Measurements from ENCODE around the gene SYT2. TPM values are rescaled to one million over a fixed set of nuclear protein-coding genes. Genes with fewer than 3 reads are reported as not detected.

SYT2 gene
- total and polyA plus RNA-seq, 8 donors = 1.1 to 5.4 (median 2.5) TPM; not detected in 1

DNA sequence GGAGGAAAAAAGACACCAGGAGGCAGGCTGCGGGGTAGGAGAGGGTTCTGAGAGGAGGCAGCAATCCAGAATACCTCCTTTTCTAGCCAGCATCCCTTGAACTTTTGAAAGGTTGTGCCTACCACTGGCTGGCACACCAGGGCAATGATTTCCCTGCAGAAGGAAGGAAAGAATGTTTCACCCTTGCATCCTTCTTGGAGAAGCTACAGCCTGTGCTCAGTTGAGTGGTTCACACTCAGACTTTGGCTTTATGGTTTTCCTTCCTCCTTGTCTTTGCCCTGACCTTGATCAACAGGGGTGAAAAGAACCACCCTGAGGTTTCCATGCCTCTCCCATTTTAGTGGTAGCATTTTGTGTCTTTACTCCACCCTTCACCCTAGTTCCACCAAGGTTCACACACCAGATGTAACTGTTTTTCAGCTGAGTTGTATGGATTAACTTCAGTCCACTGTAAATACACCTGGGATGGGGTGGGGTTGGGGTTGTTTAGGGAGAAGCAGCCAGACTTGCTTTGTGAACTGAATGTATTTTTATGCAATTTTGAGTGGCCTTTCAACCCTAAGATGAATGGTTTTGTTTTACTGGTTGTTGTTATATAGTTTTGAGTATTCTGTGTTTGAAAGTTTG, 122.3 kb downstream of the SYT2 start:
- TF ChIP-seq, protein P1, sequence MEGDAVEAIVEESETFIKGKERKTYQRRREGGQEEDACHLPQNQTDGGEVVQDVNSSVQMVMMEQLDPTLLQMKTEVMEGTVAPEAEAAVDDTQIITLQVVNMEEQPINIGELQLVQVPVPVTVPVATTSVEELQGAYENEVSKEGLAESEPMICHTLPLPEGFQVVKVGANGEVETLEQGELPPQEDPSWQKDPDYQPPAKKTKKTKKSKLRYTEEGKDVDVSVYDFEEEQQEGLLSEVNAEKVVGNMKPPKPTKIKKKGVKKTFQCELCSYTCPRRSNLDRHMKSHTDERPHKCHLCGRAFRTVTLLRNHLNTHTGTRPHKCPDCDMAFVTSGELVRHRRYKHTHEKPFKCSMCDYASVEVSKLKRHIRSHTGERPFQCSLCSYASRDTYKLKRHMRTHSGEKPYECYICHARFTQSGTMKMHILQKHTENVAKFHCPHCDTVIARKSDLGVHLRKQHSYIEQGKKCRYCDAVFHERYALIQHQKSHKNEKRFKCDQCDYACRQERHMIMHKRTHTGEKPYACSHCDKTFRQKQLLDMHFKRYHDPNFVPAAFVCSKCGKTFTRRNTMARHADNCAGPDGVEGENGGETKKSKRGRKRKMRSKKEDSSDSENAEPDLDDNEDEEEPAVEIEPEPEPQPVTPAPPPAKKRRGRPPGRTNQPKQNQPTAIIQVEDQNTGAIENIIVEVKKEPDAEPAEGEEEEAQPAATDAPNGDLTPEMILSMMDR (IDR thresholded peaks at IDR 0.05) = no peak
- Histone ChIP-seq H3K4me1 (peaks cover 0 to 20% of the 10 kb centered on the region in 2 donors), H3K4me3 (no peak overlapping the region), H3K9me3 (no peaks in the 10 kb centered on the region), H3K27ac (no peak overlapping the region), H3K36me3 (peaks cover 0 to 20% of the 10 kb centered on the region in 2 donors), H3K27me3 (peaks cover 0 to 22% of the 10 kb centered on the region in 2 donors)
- intact Hi-C loops (cut with DNase I) = no loop called here
- no peak for ATAC-seq
- DNase-seq = no peak

DNA sequence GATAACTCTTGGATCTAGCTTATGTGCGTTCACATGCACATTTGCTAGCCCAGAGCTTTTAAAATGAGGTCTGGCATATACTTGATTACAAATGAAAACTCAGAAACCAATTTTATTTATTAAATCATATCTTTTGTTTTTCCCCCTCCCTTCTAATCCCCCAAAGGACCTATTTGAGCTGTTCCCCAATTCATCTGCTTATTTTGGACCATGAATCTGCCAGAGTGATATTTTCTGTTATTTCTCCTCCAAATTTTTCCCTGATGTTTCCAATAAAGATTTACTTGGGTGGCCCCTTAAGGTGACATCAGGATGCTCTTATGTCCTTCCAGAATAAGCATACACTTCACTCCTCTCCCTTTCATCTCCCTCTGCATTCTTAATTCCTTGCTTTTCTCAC, 123.4 kb downstream of the SYT2 start:
- peaks cover 0 to 20% of the 10 kb centered on the region in 2 donors for H3K4me1 ChIP-seq
- TF ChIP-seq, protein P1 (IDR thresholded peaks at IDR 0.05) = no peak
- no peak for DNase-seq
- H3K36me3 ChIP-seq = peaks cover 0 to 27% of the 10 kb centered on the region in 2 donors
- no peaks in the 10 kb centered on the region for H3K9me3 ChIP-seq
- H3K27me3 ChIP-seq = peaks cover 0 to 22% of the 10 kb centered on the region in 2 donors
- H3K4me3 ChIP-seq = no peak overlapping the region
- intact Hi-C loops (cut with DNase I) = no loop called here
- H3K27ac ChIP-seq = no peak overlapping the region
- no peak for ATAC-seq

DNA sequence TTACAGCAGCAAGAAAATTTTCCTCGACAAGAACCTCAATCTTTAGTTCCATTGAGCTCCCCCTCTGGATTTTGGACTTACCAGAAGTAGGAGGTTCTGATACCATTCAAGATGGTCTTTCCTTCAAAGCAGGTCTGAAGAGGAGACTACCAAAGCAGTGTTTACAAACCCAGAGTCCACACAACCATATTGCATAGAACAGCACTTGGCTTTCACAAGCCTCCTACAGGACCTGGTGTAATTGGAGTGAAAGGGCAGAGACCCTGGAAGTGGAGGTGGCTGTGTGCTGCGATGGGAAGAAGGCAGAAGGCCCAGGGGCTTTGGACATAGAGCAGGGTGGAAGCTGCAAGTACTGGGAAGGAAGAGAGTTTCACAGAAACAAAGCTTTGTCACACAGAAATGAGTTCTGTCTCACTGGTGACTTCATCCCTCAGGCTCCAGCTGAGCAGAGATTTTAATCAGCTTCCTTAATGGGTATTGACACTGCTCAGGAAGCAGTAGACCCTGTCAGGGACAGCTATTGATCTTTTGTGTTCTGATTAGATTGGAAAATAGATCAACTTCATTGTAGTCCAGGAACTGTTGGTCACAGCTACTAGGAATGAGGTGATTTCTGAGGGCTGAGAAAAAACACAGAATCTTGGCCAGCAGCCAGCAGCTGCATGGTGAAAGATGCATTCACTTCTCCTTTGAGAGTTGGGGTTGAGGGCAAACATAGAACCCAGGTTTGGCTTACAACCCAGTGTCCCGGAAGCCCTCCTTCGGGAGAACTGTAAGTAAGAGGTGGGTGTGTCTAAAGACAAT, 124.0 kb downstream of the SYT2 start:
- DNase-seq (peak in 1 of 4 donors; percentile 51), ATAC-seq (peak; percentile 27)
- TF ChIP-seq, protein P1 (IDR thresholded peaks at IDR 0.05) = no peak
- H3K4me3 ChIP-seq = no peak overlapping the region
- peaks cover 0 to 19% of the 10 kb centered on the region in 2 donors for H3K27me3 ChIP-seq
- H3K9me3 ChIP-seq = no peaks in the 10 kb centered on the region
- no peak overlapping the region for H3K27ac ChIP-seq
- H3K4me1 ChIP-seq = peaks cover 0 to 20% of the 10 kb centered on the region in 2 donors
- H3K36me3 ChIP-seq = peaks cover 0 to 31% of the 10 kb centered on the region in 2 donors
- intact Hi-C loops (cut with DNase I) = no loop called here

DNA sequence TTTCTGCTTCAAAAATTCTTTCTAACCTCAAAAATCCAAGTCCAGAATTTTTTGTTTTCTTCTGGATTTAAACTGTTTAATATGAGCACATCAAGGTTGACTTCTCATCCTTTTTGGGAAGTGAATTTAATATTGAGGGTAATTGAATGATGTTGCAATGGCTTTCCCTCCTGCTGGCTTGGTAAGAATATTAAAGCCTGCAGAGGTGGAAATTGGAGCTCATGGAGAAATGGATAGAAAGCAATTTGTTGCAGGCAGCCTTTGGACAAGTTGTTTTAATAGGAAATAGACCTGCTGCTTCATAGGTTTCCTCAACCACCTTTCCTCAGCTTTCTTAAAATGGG, 124.7 kb downstream of the SYT2 start:
- no peak for ATAC-seq
- no peak overlapping the region for H3K27ac ChIP-seq
- no peak for DNase-seq
- peaks cover 0 to 20% of the 10 kb centered on the region in 2 donors for H3K4me1 ChIP-seq
- TF ChIP-seq, protein P1 (IDR thresholded peaks at IDR 0.05) = no peak
- H3K36me3 ChIP-seq = peaks cover 0 to 37% of the 10 kb centered on the region in 2 donors
- no peak overlapping the region for H3K4me3 ChIP-seq
- H3K9me3 ChIP-seq = no peaks in the 10 kb centered on the region
- intact Hi-C loops (cut with DNase I) = no loop called here
- peaks cover 0 to 13% of the 10 kb centered on the region in 2 donors for H3K27me3 ChIP-seq

Data from left lung (tissue), 10 donors.